Fibroblast of upper back skin (primary cell): ENCODE results near the gene SYNGR2.

ENCODE experiments used
- DNase-seq: peaks from one replicate; pipeline ENCODE4 v3.0.0-alpha.2; 2013

The SYNGR2 gene

GRCh38 chr17:78173097-78173715 is 4.8 kb downstream of the SYNGR2 start:
- DNase-seq = no peak

- no peak for DNase-seq
Measured at GRCh38 chr17:78174346-78174869, 6.0 kb downstream of the SYNGR2 start.

DNA sequence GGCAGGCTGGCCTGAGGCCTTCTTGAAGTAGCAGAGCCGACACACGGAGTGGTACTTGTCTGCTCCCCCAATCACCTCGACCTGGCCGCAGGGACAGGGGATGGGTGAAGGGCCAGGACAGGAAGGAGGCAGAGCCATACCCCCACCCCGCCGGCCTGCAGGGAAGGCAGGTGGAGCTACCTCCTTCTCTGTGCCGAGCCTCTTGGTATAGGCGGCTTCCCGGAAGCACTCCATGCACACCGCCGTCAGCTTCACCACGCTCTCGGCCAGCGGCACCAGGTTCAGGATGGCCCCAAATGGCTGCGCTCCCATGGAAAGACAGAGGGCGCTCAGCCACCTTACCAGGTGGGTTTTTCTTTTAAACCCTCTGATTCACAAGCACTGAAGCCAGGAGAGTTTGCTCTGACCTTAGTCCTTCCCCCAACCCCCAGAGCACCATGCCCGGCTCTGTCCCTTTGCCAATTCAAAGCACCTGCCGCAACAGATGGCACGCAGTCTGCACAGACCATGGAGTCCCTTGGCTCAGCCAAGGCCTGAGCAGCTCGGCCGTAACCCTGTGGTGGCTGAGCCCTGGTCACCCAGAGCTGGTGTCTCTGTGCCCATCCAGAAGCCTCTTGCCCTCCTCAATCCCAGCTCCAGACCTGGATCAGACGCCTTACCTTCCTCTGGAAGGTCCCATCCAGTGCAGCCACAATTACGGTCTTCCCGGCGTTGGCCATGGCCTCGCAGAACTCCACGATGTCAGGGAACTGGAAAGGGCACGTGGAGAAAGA is 6.7 kb downstream of the SYNGR2 start:
- DNase-seq = no peak

DNA sequence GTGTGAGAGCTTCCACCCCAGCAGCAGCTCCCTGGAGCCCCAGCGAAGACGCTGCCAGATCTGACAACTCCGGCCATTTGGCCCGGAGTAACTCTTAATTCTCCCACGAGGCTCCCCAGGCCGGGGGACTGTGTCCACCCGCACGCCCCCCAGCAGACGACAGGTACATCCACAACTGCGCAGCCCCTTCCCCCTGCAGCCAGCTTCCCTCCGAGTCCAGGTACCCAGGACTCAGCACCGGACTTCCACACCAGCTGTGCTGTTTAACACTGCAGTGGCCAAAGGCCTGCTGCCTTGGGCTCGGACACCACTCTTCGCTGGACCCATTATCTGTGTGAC is 7.2 kb downstream of the SYNGR2 start:
- no peak for DNase-seq

GRCh38 chr17:78176548-78177025 is 8.2 kb downstream of the SYNGR2 start:
- peak; percentile 34 for DNase-seq

DNA sequence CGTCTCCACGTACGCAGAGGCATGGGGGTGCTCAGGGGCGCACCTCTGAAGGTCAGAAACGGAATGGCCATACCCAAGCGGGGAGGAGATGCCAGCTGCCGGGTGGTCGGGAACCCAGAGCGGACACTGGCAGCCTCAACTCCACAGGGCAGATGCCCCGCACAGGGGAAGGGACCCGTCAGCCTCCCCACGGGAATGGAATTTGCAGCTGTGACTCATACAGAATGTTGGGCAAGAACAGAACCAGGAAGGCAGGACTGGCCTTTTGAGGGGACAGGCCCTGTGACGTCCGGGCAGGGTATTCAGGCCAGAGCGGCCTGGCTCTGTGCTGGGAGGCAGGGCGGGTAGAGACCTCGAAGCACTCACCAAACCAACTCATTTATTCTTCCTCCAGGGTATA is 11.0 kb downstream of the SYNGR2 start:
- DNase-seq = no peak

GRCh38 chr17:78180083-78180482 is 11.7 kb downstream of the SYNGR2 start:
- DNase-seq = no peak

DNA sequence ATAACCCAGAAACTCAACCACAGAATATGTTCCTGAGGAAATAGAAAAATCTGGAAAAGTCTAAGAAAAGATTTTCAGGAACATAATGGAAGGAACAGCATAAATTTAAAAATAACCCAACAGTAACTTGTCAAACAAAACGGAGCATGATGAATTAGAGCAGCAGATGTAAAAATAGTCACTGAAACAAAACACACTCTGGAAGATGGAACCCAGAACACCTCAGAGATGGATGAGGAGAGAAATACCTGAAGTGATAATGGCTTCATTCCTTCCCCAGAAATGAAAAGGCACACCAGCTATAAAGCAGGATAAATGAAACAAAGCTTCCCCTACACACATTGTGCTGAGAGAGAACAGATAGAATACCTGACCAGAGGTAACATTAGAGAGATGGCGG is 12.1 kb downstream of the SYNGR2 start:
- DNase-seq = no peak

DNA sequence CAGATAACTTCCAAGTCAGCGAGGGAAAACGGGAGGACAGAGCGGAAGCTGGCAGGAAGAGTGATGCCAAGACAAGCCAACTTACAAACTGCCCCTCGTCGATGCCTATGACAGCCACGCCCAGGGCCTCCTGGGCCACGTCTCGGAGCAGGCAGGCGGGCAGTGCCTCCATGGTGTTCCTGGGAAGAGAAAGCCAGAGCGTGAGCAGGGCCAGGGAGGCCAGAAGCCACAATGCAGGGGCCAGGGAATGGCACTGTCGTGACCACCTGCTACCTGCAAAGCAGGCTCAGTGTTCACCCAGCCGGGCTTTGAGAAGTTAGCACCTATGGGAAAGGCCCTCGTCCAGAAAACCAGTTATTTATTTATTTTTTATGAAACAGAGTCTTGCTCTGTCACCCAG is 14.1 kb downstream of the SYNGR2 start:
- no peak for DNase-seq

GRCh38 chr17:78183916-78184315 is 15.5 kb downstream of the SYNGR2 start:
- DNase-seq = no peak

GRCh38 chr17:78184351-78184750 is 16.0 kb downstream of the SYNGR2 start:
- DNase-seq = no peak

- no peak for DNase-seq
Measured at GRCh38 chr17:78184868-78185267, 16.5 kb downstream of the SYNGR2 start.

DNA sequence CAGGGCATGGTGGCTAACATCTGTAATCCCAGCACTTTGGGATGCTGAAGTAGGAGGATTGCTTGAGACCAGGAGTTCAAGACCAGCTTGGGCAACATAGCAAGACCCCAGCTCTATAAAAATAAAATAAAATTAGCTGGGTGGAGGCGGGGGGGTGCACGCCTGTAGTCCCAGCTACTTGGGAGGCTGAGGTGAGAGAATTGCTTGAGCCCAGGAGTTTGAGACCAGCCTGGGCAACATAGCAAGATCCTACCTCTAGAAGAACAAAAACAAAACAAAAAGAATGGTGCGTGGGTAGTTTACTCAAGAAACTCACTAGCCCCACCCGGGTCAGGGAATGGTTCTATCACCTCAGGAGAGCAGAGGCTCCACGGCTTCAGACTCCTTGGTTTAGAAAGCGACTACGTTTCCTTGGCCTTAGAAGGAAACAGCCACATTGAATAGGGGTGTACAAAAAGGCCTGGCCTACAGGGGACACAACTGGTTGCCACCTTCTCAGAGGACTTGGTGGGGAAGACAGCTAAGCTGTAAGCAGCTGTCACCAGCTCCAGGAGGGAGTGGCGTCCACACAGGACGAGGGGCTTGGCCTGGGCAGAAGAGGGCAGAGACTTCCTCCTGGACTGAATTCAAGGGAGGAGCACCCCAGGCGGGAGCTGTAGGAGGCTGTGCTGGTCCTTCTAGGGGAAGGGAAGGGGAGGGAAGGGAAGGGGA is 17.8 kb downstream of the SYNGR2 start:
- DNase-seq = no peak

DNA sequence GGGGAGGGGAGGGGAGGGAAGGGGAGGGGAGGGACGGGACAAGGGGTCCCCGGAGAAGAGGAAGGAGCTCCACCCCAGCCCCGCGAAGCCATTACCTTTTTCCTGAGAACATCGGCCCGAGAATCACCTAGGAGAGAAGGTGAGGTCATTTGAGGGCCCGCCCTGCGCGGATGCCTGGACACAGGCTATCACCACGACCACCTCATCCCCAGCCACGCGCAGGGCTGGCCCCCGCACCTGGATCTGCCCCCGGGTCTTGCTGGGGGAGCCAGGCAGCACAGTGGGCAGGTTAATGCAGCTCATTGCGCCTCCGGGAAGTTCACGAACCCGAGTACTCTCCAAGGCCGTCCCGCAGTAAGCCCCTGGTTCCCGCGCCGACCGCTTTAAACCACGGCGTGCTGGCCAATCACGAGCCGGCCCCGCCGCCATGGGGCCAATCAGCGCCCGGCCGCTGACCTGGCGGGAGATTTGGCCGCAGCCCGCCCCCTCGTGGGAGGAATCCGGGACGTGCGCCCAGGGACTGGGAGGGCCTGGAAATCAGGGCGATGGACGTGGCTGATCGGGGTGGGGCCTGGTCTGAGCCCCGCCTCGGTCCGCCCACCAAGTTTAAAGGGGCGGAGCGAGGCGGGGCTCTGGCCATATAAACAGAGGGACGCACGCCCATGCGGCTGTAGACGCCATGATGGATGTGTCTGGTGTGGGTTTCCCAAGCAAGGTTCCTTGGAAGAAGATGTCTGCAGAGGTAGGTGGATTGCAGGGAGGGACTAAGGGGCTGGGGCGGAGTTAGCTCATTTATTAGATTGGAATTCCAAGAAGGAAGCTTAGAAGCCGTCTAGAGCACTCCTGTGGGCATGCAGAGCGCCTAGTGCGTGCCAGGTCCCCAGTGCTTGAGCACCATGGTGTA is 18.6 kb downstream of the SYNGR2 start, which contains the start of the genes AFMID and TK1:
Gene AFMID (plus strand): TSS at position 671 of the 904 bp plus-strand sequence. CDS start 9 bp downstream, at position 680.
Gene TK1 (minus strand): TSS at position 361 of the 904 bp plus-strand sequence. CDS start 58 bp downstream, at position 303.
- DNase-seq = peak; percentile 96

GRCh38 chr17:78196716-78197115 is 28.3 kb downstream of the SYNGR2 start:
- no peak for DNase-seq

DNA sequence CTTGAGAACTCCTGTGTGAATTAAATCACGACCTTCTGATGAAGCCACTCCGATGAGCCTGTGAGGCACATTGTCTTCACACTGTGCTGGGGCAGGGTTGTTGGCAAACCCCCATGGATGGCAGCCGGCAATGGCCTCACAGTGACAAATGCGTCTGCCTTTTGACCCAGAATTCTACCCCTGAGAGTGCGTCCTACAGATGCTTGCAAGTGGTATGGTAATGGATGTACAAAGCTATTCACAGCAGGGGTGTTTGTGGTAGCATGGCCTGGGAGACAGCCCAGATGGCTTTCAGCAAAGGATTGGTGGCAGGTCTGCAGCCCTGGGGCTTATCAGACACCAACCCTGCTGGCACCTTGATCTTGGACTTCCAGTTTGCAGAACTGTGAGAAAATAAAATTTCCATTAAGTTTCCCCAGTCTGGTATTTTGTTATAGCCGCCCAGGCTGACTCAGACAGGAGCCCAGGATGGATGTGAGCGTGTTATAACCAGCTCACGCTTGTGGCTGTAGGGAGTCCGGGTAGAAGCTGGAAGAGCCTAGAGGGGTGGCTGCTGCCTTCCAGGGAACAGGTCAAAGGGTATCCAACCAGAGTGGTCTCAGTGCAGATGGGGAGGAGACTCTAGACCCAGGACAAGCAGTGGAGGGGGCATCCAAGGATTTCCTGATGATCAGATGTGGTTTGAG is 28.9 kb downstream of the SYNGR2 start:
- DNase-seq = no peak

DNA sequence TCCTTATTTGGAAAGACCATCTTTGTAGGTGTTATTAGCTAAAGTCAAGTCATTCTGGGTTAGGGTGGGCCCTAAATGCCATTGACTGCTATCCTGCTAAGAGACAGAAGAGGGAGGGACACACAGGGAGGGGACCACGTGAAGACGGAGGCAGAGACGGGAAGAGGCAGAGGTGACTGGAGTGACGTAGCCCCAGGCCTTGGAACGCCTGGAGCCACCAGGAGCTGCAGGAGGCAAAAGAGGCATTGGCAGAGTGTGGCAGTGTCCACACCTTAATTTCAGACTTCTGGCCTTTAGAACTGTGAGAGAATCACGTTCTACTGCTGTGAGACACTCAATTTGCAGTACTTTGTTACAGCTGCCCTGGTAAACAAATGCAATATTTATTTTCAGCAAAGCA is 32.1 kb downstream of the SYNGR2 start:
- DNase-seq = no peak

- no peak for DNase-seq
Measured at GRCh38 chr17:78202666-78203065, 34.3 kb downstream of the SYNGR2 start.

GRCh38 chr17:78204387-78205123 is 36.2 kb downstream of the SYNGR2 start:
- DNase-seq = no peak

DNA sequence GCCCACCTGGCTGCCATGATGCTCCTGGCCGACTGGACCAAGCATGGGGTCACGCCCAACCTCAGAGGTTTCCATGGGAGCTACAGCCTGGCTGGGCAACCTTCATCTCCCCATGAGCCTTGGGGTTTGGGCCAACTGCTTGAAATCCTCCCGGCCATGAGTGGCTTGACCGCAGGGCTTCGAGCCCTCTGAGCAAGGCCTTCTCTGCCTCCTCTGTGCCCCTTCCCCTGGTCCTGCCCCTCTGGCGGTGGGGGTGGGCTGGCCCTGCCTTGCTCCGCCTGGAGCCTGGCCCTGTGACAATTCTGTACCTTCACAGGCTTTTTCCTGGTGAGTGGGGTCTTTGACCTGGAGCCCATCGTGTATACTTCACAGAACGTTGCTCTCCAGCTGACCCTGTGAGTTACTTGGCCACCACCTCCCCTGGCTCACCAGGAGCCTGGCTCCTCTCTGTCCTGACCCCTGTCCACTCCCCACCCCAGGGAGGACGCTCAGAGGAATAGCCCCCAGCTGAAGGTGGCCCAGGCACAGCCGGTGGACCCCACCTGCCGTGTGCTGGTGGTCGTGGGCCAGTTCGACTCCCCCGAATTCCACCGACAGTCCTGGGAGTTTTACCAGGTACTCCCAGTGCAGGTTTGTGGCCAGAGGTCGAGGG is 36.9 kb downstream of the SYNGR2 start:
- DNase-seq = no peak

- DNase-seq = no peak
Measured at GRCh38 chr17:78206298-78206697, 37.9 kb downstream of the SYNGR2 start.
